H1 (cell line): Measurements from ENCODE around the gene BAK1. TPM values are rescaled to one million over a fixed set of nuclear protein-coding genes. Genes with fewer than 3 reads are reported as not detected.

Experiments
- CTCF ChIA-PET: fragments of 300-600 bp; sonication (Branson Sonifier 250); formaldehyde crosslinking; loops from one replicate; lab custom pipeline; 2021; ENCODE audit not compliant: partially characterized antibody; lab: Charles Lee
- POLR2A ChIA-PET: fragments of 300-600 bp; sonication (Branson Sonifier 250); formaldehyde crosslinking; loops from one replicate; lab custom pipeline; 2021; ENCODE audit warnings: inconsistent platforms; ENCODE audit not compliant: partially characterized antibody; lab: Charles Lee
- DNase-seq, 2 experiments: peaks; one replicate each; pipeline versions ENCODE4 v3.0.0 to v3.0.0-alpha.2; 2010 to 2022; ENCODE audit warnings: low spot score in 2 of 2, low read depth in 1 of 2, mixed read lengths in 1 of 2
- FAIRE-seq: peaks from 2 replicates; lab custom pipeline; 2011; peaks lifted over from hg19 to GRCh38; lab: Jason Lieb, UNC
- H2AFZ ChIP-seq: 2 replicates; pipeline ENCODE4 v1.8.1; 2012; ENCODE audit warnings: low read length, inconsistent platforms
- H2AK5ac ChIP-seq: 2 replicates; pipeline ENCODE4 v1.6.1; 2013; ENCODE audit warnings: low read depth, low read length
- H2BK120ac ChIP-seq: replicated peaks from 2 replicates; pipeline ENCODE3; 2013; ENCODE audit warnings: low read depth, low read length, inconsistent platforms
- H2BK12ac ChIP-seq: 2 replicates; pipeline ENCODE4 v1.6.1; 2013; ENCODE audit warnings: low read depth, low read length
- H2BK15ac ChIP-seq: 2 replicates; pipeline ENCODE4 v1.6.1; 2013; ENCODE audit warnings: low read length
- H2BK20ac ChIP-seq: 2 replicates; pipeline ENCODE4 v1.6.1; 2013; ENCODE audit warnings: low read length
- H2BK5ac ChIP-seq: 2 replicates; pipeline ENCODE4 v1.6.1; 2013; ENCODE audit warnings: low read depth, low read length
- H3K14ac ChIP-seq: 2 replicates; pipeline ENCODE4 v1.6.1; 2013; ENCODE audit warnings: inconsistent platforms; ENCODE audit not compliant: insufficient read length
- H3K18ac ChIP-seq: 2 replicates; pipeline ENCODE4 v1.6.1; 2013; ENCODE audit warnings: low read length; ENCODE audit errors: extremely low read depth
- H3K23ac ChIP-seq: 2 replicates; pipeline ENCODE4 v1.6.1; 2013; ENCODE audit warnings: inconsistent platforms; ENCODE audit not compliant: insufficient read length
- H3K23me2 ChIP-seq: 2 replicates; pipeline ENCODE4 v1.6.1; 2013; ENCODE audit warnings: low read depth, low read length
- H3K27ac ChIP-seq: 2 replicates; pipeline ENCODE4 v1.6.1; 2011; ENCODE audit warnings: low read depth, low read length, inconsistent platforms
- H3K27me3 ChIP-seq, 4 experiments: replicated peaks in 1 of 4; 1 replicate in 1 of 4; 2 replicates in 3 of 4; pipeline versions ENCODE4 v1.6.1 to v1.8.1; 2011 to 2013; ENCODE audit warnings: low read length in 3 of 4, mild to moderate bottlenecking in 3 of 4, inconsistent platforms in 2 of 4, mixed read lengths in 2 of 4, moderate library complexity in 1 of 4; ENCODE audit not compliant: control insufficient read depth in 3 of 4, insufficient read depth in 3 of 4; ENCODE audit errors: extremely low read depth in 1 of 4
- H3K36me3 ChIP-seq, 4 experiments: 2 replicates each; pipeline versions ENCODE4 v1.6.1 to v1.8.1; 2011 to 2013; ENCODE audit warnings: mild to moderate bottlenecking in 4 of 4, low read length in 3 of 4, moderate library complexity in 2 of 4, control low read depth in 1 of 4, inconsistent platforms in 1 of 4; ENCODE audit not compliant: insufficient read depth in 4 of 4, control insufficient read depth in 2 of 4
- H3K4ac ChIP-seq: replicated peaks from 2 replicates; pipeline ENCODE3; 2013; ENCODE audit warnings: low read length, low read depth, mixed read lengths, inconsistent platforms; ENCODE audit not compliant: insufficient read length
- H3K4me1 ChIP-seq, 4 experiments: replicated peaks in 1 of 4; 1 replicate in 1 of 4; 2 replicates in 3 of 4; pipeline versions ENCODE4 v1.6.1 to v1.8.1; 2011 to 2013; ENCODE audit warnings: low read length in 3 of 4, inconsistent platforms in 2 of 4, mixed read lengths in 1 of 4; ENCODE audit not compliant: insufficient read depth in 4 of 4, control insufficient read depth in 3 of 4
- H3K4me2 ChIP-seq, 2 experiments: 2 replicates each; pipeline versions ENCODE4 v1.6.1 to v1.8.1; 2011 to 2013; ENCODE audit warnings: low read depth in 2 of 2, low read length in 2 of 2, control low read depth in 1 of 2, inconsistent platforms in 1 of 2, mild to moderate bottlenecking in 1 of 2; ENCODE audit not compliant: insufficient read depth in 1 of 2
- H3K4me3 ChIP-seq, 4 experiments: fragments of 200-600, 300-600 bp in 1 of 4; sonication (generic), shearing (Covaris generic), sonication (Bioruptor Twin) in 1 of 4; 2 replicates each; pipeline versions ENCODE4 v1.5.1 to v1.8.1; 2011 to 2016; ENCODE audit warnings: low read length in 4 of 4, low read depth in 3 of 4, control low read depth in 2 of 4, inconsistent platforms in 2 of 4, mild to moderate bottlenecking in 2 of 4, mixed read lengths in 1 of 4, moderate library complexity in 1 of 4; ENCODE audit not compliant: insufficient read depth in 2 of 4; ENCODE audit errors: extremely low read depth in 1 of 4
- H3K56ac ChIP-seq: replicated peaks from 2 replicates; pipeline ENCODE3; 2013; ENCODE audit warnings: low read depth, mild to moderate bottlenecking, mixed read lengths, low read length, inconsistent platforms; ENCODE audit not compliant: insufficient read length
- H3K79me1 ChIP-seq: 2 replicates; pipeline ENCODE4 v1.6.1; 2013; ENCODE audit warnings: low read depth, low read length, control low read depth
- H3K79me2 ChIP-seq, 2 experiments: 2 replicates each; pipeline versions ENCODE4 v1.6.1 to v1.8.1; 2012 to 2013; ENCODE audit warnings: low read length in 2 of 2, mild to moderate bottlenecking in 2 of 2, inconsistent platforms in 1 of 2; ENCODE audit not compliant: insufficient read depth in 2 of 2, control insufficient read depth in 1 of 2
- H3K9ac ChIP-seq, 4 experiments: replicated peaks in 1 of 4; 1 replicate in 1 of 4; 2 replicates in 3 of 4; pipeline versions ENCODE4 v1.6.1 to v1.8.1; 2011 to 2013; ENCODE audit warnings: low read depth in 3 of 4, low read length in 3 of 4, control low read depth in 2 of 4, mild to moderate bottlenecking in 2 of 4, moderate library complexity in 2 of 4, inconsistent platforms in 1 of 4; ENCODE audit errors: extremely low read depth in 1 of 4
- H3K9me3 ChIP-seq, 2 experiments: 2 replicates each; pipeline versions ENCODE4 v1.6.1 to v1.8.1; 2012 to 2013; ENCODE audit warnings: mild to moderate bottlenecking in 2 of 2, moderate library complexity in 2 of 2, control low read depth in 1 of 2, inconsistent platforms in 1 of 2, low read depth in 1 of 2, low read length in 1 of 2, mixed read lengths in 1 of 2; ENCODE audit not compliant: insufficient read depth in 2 of 2
- H4K20me1 ChIP-seq, 2 experiments: replicated peaks in 1 of 2; 2 replicates each; pipeline versions ENCODE3 to v1.8.1; 2011 to 2013; ENCODE audit warnings: inconsistent platforms in 2 of 2, low read length in 2 of 2, mild to moderate bottlenecking in 1 of 2; ENCODE audit not compliant: insufficient read depth in 2 of 2, control insufficient read depth in 1 of 2
- H4K5ac ChIP-seq: 2 replicates; pipeline ENCODE4 v1.6.1; 2013; ENCODE audit warnings: low read length, low read depth, mixed read lengths, inconsistent platforms; ENCODE audit not compliant: insufficient read length
- H4K8ac ChIP-seq: 2 replicates; pipeline ENCODE4 v1.8.0; 2013; ENCODE audit warnings: mild to moderate bottlenecking, moderate library complexity, low read length, inconsistent platforms; ENCODE audit not compliant: insufficient read depth; ENCODE audit errors: extremely low read depth
- H4K91ac ChIP-seq: replicated peaks from 2 replicates; pipeline ENCODE3; 2013; ENCODE audit warnings: low read length, mixed read lengths, inconsistent platforms; ENCODE audit not compliant: insufficient read length
- CEBPB ChIP-seq: IDR thresholded peaks from 2 replicates; pipeline ENCODE4 v1.6.1; 2012; ENCODE audit warnings: low read depth, low read length
- GTF2F1 ChIP-seq: IDR thresholded peaks from 2 replicates; pipeline ENCODE4 v1.6.1; 2012; ENCODE audit warnings: low read depth, low read length, improper control_type of control experiment, borderline replicate concordance
- HDAC6 ChIP-seq: IDR thresholded peaks from one replicate; pipeline ENCODE4 v1.7.1; 2012; ENCODE audit warnings: low read depth, mild to moderate bottlenecking, inconsistent platforms, low read length, moderate library complexity
- TBP ChIP-seq: IDR thresholded peaks from 2 replicates; pipeline ENCODE4 v1.6.1; 2011; ENCODE audit warnings: low read depth, low read length, improper control_type of control experiment
- WGBS, 2 experiments: shearing (Covaris generic) in 1 of 2; methylation state at CpG; one replicate each; pipeline versions ENCODE4 v1.1.6 to v1.1.7; 2013 to 2015; ENCODE audit warnings: low lambda C conversion rate in 2 of 2, mixed read lengths in 2 of 2, inconsistent platforms in 1 of 2, low coverage in 1 of 2, missing lambda C conversion rate in 1 of 2; ENCODE audit not compliant: insufficient replicate concordance in 2 of 2, insufficient coverage in 1 of 2, insufficient read length in 1 of 2; ENCODE audit errors: extremely low coverage in 1 of 2, missing lambda C conversion rate in 1 of 2; 5-methylcytosine and 5-hydroxymethylcytosine counted together
- polyA plus RNA-seq, 7 experiments: library from polyadenylated mRNA; depleted of rRNA in 3 of 7; stranded (reverse) in 5 of 7; unstranded in 2 of 7; fragments of >200 nt in 5 of 7; fragments of 200-250 nt in 2 of 7; gene quantifications; 1 replicate in 5 of 7; 2 replicates in 1 of 7; 4 replicates in 1 of 7; pipeline versions ENCODE4 v1.2.1 to v1.2.3, GENCODE V29; 2011 to 2013; ENCODE audit warnings: missing spikeins in 2 of 7, mixed read lengths in 2 of 7
- total RNA-seq: library from RNA; stranded (reverse); fragmentation: NEBNext Ultra II Directional; extraction: Animal tissue kit (Norgen Biotek cat#: 25700); gene quantifications from 2 replicates; pipeline ENCODE4 v1.2.1, GENCODE V29; 2021
- TF ChIP-seq, protein P1 (sequence below): IDR thresholded peaks from 2 replicates; pipeline ENCODE4 v1.6.1; 2012; ENCODE audit warnings: low read length, inconsistent platforms

The BAK1 gene
- total and polyA plus RNA-seq, 2 of the 8 experiments (the other 6 are each of a cell fraction or from before 2014, with no cell fraction given): 43.3 to 43.4 TPM

DNA sequence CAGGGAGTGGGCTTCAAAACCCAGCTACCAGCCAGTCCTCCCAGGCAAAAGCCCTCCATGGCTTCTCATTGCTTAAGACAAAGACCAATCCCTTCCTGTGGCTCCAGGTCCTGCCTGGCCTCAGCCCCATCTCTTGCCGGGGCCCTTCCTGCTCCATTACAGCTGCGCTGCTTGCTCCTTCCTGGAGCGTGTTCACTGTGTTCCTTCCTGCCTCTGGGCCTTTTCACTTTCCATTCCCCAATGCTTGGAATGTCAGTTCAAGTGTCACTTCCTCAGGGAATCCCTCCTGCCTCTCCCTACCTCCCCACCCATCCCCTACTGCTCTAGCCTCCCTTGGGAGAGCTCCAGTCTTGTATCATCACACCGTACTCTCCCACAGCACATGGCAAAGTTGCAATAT is 30.0 kb upstream of the BAK1 start:
- H2BK120ac ChIP-seq: no peak overlapping the region
- no peak for DNase-seq
- H3K9ac ChIP-seq: no peak overlapping the region
- CTCF ChIA-PET: interaction anchor here (1.7 to 3.2 kb wide), 2 partner anchors 20 to 22 kb away, joined by 3 to 9 read pairs; no protein-coding TSS in a partner anchor
- peak overlapping the region; percentile 44 for H4K91ac ChIP-seq
- H4K20me1 ChIP-seq: no peaks in the 10 kb centered on the region
- no peaks in the 10 kb centered on the region for H3K36me3 ChIP-seq
- no peak overlapping the region for H2AFZ ChIP-seq
- 0 out of 7 replicates have a peak, but pooled peaks cover 0 to 2% (median 0%) of the 10 kb centered on the region in 4 experiments for H3K27me3 ChIP-seq
- TF ChIP-seq HDAC6 (no peak), TBP (no peak), GTF2F1 (no peak), CEBPB (no peak)
- TF ChIP-seq, protein P1, sequence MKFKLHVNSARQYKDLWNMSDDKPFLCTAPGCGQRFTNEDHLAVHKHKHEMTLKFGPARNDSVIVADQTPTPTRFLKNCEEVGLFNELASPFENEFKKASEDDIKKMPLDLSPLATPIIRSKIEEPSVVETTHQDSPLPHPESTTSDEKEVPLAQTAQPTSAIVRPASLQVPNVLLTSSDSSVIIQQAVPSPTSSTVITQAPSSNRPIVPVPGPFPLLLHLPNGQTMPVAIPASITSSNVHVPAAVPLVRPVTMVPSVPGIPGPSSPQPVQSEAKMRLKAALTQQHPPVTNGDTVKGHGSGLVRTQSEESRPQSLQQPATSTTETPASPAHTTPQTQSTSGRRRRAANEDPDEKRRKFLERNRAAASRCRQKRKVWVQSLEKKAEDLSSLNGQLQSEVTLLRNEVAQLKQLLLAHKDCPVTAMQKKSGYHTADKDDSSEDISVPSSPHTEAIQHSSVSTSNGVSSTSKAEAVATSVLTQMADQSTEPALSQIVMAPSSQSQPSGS: no peak
- TF ChIP-seq, all 59 proteins: peak for 0
- H3K4me1 ChIP-seq: peaks cover 6 to 42% (median 26%) of the 10 kb centered on the region in 4 experiments
- FAIRE-seq: no peak
- H3K14ac ChIP-seq: no peak overlapping the region
- no peak overlapping the region for H3K4me3 ChIP-seq
- H3K79me1 ChIP-seq: no peaks in the 10 kb centered on the region
- H3K4me2 ChIP-seq: no peak overlapping the region
- no peaks in the 10 kb centered on the region for H3K79me2 ChIP-seq
- H3K18ac ChIP-seq: peak overlapping the region; percentile 68
- H2AK5ac ChIP-seq: 0 out of 2 replicates have a peak overlapping the region, but pooled peaks have one; percentile 6
- H3K4ac ChIP-seq: no peak overlapping the region
- H2BK20ac ChIP-seq: peak overlapping the region; percentile 90; the same call in 1 of the 2 replicates
- POLR2A ChIA-PET: interaction anchor here (1.6 to 3.3 kb wide), 3 partner anchors 9 to 101 kb away, joined by 3 to 15 read pairs (median 5); partner anchors contain the start of genes ITPR3 and UQCC2
- peak overlapping the region; percentile 27; the same call in 1 of the 2 replicates for H2BK5ac ChIP-seq
- H2BK15ac ChIP-seq: peak overlapping the region; percentile 82
- H3K9me3 ChIP-seq: 0 out of 4 replicates have a peak, but pooled peaks cover 0 to 6% of the 10 kb centered on the region in 2 experiments
- H3K23me2 ChIP-seq: no peaks in the 10 kb centered on the region; the same call in 1 of the 2 replicates
- WGBS, 2 experiments: 78% methylated on average over 4 of the region's 4 CpGs; no CpG with 5 or more reads in 1 of the 2 experiments
- no peak overlapping the region for H3K27ac ChIP-seq
- no peak overlapping the region for H4K5ac ChIP-seq
- H3K56ac ChIP-seq: no peak overlapping the region
- peak overlapping the region; percentile 44; the same call in 1 of the 2 replicates for H2BK12ac ChIP-seq
- H4K8ac ChIP-seq: no peak overlapping the region
- no peak overlapping the region for H3K23ac ChIP-seq
